Cardiac ventricle fibroblast (primary cell): Measurements from ENCODE around the gene BCL3. TPM values are rescaled to one million over a fixed set of nuclear protein-coding genes. Genes with fewer than 3 reads are reported as not detected.

Experiments used
- total RNA-seq: library from RNA; depleted of rRNA; stranded (reverse); fragments of >200 nt; gene quantifications from 2 replicates; pipeline ENCODE4 v1.2.3, GENCODE V29; 2015

The BCL3 gene
- 30.3 and 34.7 TPM in 2 replicates for total RNA-seq

GRCh38 chr19:44748426-44749254, at the start of gene BCL3:
Gene BCL3 (plus strand): TSS chr19:44748708. CDS start chr19:44748791, 83 bp downstream.

GRCh38 chr19:44777715-44778347, 29.3 kb downstream of the BCL3 start, which contains the start of gene CBLC:
Gene CBLC (plus strand): TSS chr19:44777890. CDS start chr19:44777932, 42 bp downstream.

GRCh38 chr19:44808463-44809371, 60.2 kb downstream of the BCL3 start, which contains the start of gene BCAM:
Gene BCAM (plus strand): TSS chr19:44809103. CDS start chr19:44809125, 22 bp downstream.

Other genes with a start within 250 kb of the BCL3 start
- 10.7 and 11.5 TPM in 2 replicates for gene ZNF180, start 248.2 kb upstream of the BCL3 start, total RNA-seq
- gene CEACAM20, start 219.0 kb upstream of the BCL3 start, total RNA-seq: not detected in 2 replicates
- gene IGSF23, start 135.1 kb upstream of the BCL3 start, total RNA-seq: not detected in 2 replicates
- 13.4 and 15.8 TPM in 2 replicates for gene PVR, start 104.8 kb upstream of the BCL3 start, total RNA-seq
- 1.2 and 1.4 TPM in 2 replicates for gene CEACAM19, start 77.2 kb upstream of the BCL3 start, total RNA-seq
- gene CEACAM16, start 49.6 kb upstream of the BCL3 start, total RNA-seq: not detected in 2 replicates
- gene CBLC, start 29.2 kb downstream of the BCL3 start, total RNA-seq: not detected in 2 replicates
- gene BCAM, start 60.4 kb downstream of the BCL3 start, total RNA-seq: 14.3 and 15.0 TPM in 2 replicates
- 63.9 and 70.1 TPM in 2 replicates for gene NECTIN2, start 97.6 kb downstream of the BCL3 start, total RNA-seq
- gene TOMM40, start 142.5 kb downstream of the BCL3 start, total RNA-seq: 43.9 and 47.5 TPM in 2 replicates
- gene APOE, start 157.1 kb downstream of the BCL3 start, total RNA-seq: 11,373 and 11,693 TPM in 2 replicates
- gene APOC1, start 165.9 kb downstream of the BCL3 start, total RNA-seq: 182 and 266 TPM in 2 replicates
- gene APOC4, start 193.5 kb downstream of the BCL3 start, total RNA-seq: not detected in 2 replicates
- gene APOC2, start 197.3 kb downstream of the BCL3 start, total RNA-seq: not detected in 2 replicates
- 69.0 and 85.2 TPM in 2 replicates for gene CLPTM1, start 206.7 kb downstream of the BCL3 start, total RNA-seq